G401 (cell line): Measurements from ENCODE around the gene ZBTB2. TPM values are rescaled to one million over a fixed set of nuclear protein-coding genes. Genes with fewer than 3 reads are reported as not detected.
A peak's percentile ranks its signal among the peaks of the same experiment; 100 is the strongest.
"Not testable (repeated sequence)": the region's sequence is repeated elsewhere in the genome, so short reads cannot be mapped to it uniquely, and the experiment has no call there.

Source experiments
- DNase-seq: peaks from one replicate; pipeline ENCODE4 v3.0.0-alpha.2; 2015; ENCODE audit warnings: low spot score
- in situ Hi-C: cut with HindIII; loops from 2 replicates; pipeline ENCODE4 v1.10.0; 2016; ENCODE audit warnings: low sequenced_read_pairs, mixed read lengths
- total RNA-seq: library from RNA; depleted of rRNA; stranded (reverse); fragments of >200 nt; shearing (Covaris generic); gene quantifications from 2 replicates; pipeline ENCODE4 v1.2.3, GENCODE V29; 2014

The ZBTB2 gene
- total RNA-seq, 1 experiment from 2014 or later = 23.6 TPM

DNA sequence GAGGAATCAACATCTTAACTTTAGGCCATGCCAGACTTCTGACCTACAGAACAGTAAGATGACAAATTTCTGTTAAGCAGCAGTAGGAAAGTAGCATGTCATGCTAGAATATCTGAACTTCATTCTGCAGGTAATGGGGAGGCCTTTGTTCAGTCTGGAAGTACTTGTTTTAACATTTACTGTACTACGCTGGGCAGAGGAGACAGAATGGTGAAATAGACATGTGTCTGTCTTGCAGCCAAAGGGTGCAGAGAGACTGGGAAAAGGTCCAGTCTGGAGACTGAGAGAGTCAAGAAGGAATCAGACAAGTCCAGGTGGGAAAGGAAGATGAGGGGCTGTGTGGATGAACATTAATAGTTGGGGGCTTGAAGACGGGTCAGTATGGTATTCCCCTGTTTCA is 17.5 kb upstream of the ZBTB2 start:
- in situ Hi-C loops = no loop called here

DNA sequence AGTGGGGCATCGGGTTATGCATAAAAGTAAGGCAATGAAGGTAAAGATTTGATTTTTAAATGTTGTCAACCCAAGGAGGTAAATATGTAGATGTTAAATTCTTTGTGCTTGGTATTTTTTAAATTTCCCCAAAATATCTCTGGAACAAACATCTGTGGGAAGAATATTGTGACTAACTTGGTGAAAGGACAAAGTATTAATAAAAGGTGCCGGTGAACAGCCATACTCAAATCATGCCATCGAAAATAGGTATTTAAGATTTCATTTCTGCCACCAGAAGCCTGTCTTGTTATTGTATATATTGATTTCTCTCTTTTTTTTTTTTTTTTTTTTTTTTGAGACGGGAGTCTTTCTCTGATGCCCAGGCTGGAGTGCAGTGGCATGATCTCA is 12.6 kb upstream of the ZBTB2 start:
- DNase-seq = no peak
- in situ Hi-C loops = no loop called here

More for the DNA sequence above, 17.5 kb upstream of the ZBTB2 start:
- DNase-seq = peak; percentile 19

DNA sequence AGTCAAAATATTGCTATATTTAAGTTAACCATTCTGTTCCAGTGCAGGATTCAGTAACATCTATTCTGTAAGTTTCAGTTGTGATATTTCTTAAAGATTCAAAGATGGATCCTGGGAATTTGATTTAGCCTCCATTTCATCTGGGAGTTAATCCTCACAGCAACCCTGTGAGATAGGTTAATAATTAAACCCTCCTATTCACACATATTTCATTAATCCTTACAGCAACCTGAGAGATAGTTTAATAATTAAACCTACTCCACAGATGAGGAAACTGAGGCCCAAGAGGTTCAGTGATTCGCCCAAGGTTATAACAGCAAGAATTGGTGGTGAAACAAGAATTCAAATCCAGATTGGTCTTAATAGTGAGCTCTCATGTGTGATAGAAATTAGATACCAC is 10.9 kb upstream of the ZBTB2 start:
- in situ Hi-C loops = no loop called here
- DNase-seq = no peak

- in situ Hi-C loops = no loop called here
- no peak for DNase-seq
Measured at GRCh38 chr6:151400473-151400872, 9.1 kb upstream of the ZBTB2 start.

- DNase-seq = no peak
- in situ Hi-C loops = no loop called here
Measured at GRCh38 chr6:151399679-151400078, 8.3 kb upstream of the ZBTB2 start.

- in situ Hi-C loops = no loop called here
- no peak for DNase-seq
Measured at GRCh38 chr6:151393410-151393809, 2.1 kb upstream of the ZBTB2 start.

DNA sequence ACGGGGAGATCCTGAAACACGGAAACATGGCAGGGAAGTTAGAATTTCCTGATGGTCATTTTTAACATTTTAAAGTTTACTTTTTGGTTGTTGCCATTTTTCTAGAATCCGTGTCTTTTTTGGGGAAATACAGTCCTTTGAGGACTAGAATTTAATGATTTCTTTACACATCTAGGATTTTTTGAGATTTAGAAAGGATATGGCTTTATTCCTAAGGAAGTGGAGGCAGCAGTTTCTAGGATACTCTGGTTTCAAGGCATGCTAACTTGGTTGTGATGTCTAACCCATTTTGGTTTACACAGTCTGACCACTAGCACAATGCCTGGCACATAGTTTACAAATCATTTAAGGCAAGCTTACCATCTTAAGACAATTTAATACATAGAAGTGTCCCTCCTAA is 1.1 kb upstream of the ZBTB2 start:
- DNase-seq = no peak
- in situ Hi-C loops = no loop called here

DNA sequence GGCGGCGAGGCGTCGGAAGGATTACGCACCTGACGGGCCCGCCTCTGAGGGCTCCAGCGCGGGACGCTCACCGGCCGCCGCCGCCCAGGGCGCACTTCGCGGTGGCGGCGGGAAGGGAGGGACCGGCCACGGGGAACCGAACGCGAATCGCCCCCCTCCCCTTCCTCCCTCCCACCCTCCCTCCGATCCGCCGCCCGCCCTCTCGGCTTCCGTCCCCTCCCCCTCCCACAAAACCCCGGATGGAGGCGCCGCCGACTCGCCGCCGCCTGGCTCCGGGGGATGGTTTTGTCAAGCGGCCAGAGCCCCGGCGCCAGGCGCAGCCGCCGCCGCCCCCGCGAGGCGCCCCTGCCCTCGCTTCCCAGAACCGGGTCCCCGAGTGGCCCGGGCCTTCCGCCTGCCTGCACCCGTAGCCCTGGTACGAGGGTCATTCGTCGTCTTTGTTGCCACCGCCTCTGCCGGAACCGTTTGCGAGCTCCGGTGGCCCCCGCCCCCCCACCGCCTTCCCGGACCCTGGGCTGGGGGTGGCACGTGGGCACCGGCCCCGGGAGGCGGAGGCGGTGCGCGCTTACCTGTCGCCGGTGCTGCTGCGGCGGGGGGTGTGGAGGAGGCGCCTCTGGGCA is 398 bp downstream of the ZBTB2 start:
- DNase-seq = peak; percentile 52

DNA sequence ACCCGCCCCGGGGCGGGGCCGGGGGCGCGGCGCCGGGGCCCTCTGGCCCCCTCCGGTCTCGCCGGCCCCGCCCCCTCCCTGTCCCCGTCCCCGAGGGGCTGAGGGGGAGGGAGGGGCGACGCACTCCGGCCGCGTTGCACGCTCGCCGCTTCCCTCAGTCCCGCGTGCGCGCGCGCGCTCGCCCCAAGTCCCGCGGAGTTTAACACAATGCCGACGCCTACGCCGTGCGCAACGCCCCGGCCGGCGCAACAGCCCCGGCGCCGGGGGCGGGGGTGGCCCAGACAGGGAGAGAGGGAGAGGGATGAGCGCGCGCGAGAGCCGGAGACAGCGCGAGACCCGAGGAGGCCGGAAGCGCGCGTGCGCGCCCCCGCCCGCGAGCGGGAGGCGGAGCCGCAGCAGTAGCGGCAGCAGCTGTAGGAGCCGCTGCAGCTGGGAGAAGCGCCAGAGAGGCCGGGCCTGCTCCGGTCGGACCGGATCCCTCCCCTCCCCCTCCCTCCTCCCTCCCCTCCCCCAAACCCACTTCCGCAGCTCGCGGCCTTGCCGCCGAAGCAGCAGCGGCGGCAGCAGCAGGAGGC is 996 bp downstream of the ZBTB2 start:
- peak; percentile 97 for DNase-seq
- in situ Hi-C loops = no loop called here

More for the DNA sequence above, 398 bp downstream of the ZBTB2 start:
- in situ Hi-C loops = no loop called here

DNA sequence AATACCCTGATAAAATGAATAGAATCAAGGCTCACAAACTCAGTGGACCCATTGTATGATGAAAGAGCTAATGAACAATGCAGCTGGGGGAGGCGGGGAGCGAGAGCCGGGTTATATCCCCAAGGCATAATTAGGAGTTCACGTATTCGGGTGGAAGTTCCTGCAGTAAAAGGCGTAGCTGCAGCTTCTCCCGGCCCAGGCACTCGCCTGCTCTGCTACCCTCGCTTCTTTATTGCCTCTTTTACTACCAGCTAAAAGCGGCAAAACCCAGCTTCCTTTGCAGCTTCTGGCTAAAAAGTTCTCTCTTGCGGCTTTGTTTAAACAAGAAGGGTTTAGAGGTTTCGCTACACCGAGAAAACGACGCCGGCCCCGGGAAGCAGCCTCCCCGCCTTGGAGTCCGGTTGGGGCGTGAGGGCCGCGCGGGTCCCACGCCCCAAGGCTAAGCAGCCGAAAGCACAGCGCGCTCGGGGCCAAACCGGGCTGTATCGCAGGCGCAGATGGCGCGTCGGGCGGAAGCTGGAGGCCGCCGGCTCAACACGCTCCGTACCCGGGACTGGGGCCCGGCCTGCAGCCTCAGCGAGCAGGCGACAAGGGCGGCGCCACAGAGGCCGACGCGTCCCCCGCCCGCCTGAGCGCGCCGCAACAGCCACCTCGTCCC is 1.6 kb downstream of the ZBTB2 start:
- DNase-seq = peak; percentile 67
- in situ Hi-C loops = no loop called here

- in situ Hi-C loops = no loop called here
- DNase-seq = no peak
Measured at GRCh38 chr6:151388997-151389617, 2.3 kb downstream of the ZBTB2 start.

DNA sequence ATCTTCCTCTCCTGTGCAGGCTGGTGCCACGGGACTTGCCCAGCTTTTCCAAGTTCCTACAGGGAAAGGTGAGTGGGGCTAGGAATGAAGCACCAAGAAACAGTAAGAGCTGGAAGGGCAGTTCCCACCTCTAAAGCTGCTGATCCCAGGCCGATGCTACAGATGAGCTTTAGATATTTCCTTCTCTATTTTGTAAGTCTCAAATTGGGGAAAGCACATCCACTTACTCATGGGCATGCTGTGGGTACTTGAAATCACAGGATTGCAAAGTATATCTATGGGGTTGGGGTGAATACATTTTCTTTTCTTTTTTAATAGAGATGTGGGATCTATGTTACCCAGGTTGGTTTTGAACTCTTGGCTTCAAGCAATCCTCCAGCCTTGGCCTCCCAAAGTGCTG is 3.1 kb downstream of the ZBTB2 start:
- no peak for DNase-seq
- in situ Hi-C loops = no loop called here

- in situ Hi-C loops = no loop called here
- no peak for DNase-seq
Measured at GRCh38 chr6:151387175-151387970, 4.0 kb downstream of the ZBTB2 start.

GRCh38 chr6:151385177-151385576 is 6.2 kb downstream of the ZBTB2 start:
- in situ Hi-C loops = no loop called here
- no peak for DNase-seq

- in situ Hi-C loops = no loop called here
Measured at GRCh38 chr6:151384151-151384550, 7.2 kb downstream of the ZBTB2 start.

GRCh38 chr6:151382631-151383030 is 8.7 kb downstream of the ZBTB2 start:
- in situ Hi-C loops, DNase-seq: not testable (repeated sequence)

More at GRCh38 chr6:151384151-151384550, 7.2 kb downstream of the ZBTB2 start:
- no peak for DNase-seq

DNA sequence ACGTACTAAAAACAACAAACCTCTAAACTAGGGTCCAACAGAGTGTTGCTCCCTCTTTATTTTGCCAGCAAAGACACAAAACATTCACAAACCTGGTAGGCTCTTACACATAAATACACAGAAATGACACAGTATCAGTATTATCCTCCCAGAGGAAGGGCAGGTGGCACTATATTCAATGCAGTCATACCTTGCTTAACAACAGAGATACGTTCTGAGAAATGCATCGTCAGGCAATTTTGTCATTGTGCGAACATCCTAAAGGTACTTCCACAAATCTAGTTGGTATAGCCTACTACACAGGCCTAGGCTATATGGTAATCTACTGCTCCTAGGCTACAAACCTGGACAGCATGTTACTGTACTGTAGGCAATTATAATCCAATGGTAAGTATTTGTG is 9.6 kb downstream of the ZBTB2 start:
- no peak for DNase-seq
- in situ Hi-C loops = no loop called here

- no peak for DNase-seq
- in situ Hi-C loops = no loop called here
Measured at GRCh38 chr6:151380848-151381205, 10.5 kb downstream of the ZBTB2 start.

DNA sequence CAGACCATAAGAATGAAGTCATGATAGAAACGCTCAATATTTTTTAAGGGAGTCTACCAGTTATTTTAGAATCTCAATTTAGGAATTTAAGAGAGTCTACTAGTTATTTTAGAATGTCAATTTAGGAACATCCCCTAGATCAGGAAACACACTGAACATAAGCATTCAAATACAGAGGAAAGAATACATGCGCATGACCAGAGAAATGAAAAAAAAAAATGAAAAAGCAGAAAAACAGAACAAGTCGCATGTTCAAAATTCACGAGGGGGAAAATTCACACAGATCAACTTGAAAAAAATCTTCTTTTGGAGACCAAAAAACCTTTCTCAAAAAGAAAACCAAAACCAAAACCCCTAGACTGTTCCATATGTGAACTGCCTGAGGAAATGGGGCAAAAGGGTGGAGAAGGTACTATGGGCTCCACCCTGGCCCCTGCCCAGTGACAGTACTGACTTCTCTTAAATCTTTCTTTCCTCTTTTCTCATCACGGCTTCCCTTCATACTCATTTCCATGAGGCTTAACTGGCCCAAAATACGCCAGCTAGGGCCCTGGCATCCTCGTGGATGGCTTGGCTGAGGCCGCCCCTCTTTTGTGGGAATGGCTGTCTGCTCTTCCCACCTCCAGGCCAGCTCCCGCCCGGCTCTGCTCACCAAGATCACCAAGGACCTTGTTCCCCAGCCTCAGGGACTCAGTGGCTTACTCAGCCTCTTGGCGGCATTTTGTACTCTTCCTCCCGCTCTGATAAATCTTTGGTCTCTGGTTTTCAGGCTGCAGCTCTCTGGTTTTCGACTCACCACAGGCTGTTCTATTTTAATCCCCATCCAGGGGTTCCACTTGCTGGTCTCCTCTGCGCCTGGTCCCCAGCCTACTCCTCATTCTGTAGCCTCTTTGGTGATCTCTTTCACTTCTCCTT is 11.2 kb downstream of the ZBTB2 start:
- in situ Hi-C loops = no loop called here

More for the DNA sequence above, 11.2 kb downstream of the ZBTB2 start:
- DNase-seq = peak; percentile 41
